Lower leg skin (tissue), 4 donors: Measurements from ENCODE around the gene FAM217A. TPM values are rescaled to one million over a fixed set of nuclear protein-coding genes. Genes with fewer than 3 reads are reported as not detected.
"Not testable (repeated sequence)": the region's sequence is repeated elsewhere in the genome, so short reads cannot be mapped to it uniquely, and the experiment has no call there.

Experiments
- DNase-seq, 2 donors: peaks; one replicate each; pipeline ENCODE4 v3.0.0-alpha.2; 2019; ENCODE audit warnings: low spot score in 2 of 2
- H3K4me3 ChIP-seq: fragments of 200-600 bp; sonication (generic); 2 replicates; pipeline ENCODE4 v1.5.1; 2017; ENCODE audit warnings: mild to moderate bottlenecking, low read depth; ENCODE audit not compliant: poor library complexity, severe bottlenecking
- CTCF ChIP-seq, 3 donors: fragments of 450-650 bp; IDR thresholded peaks; one replicate each; pipeline ENCODE4 v1.5.1; 2016; ENCODE audit warnings: antibody characterized with exemption in 3 of 3, mild to moderate bottlenecking in 3 of 3, moderate library complexity in 2 of 3
- POLR2A ChIP-seq, 2 donors: fragments of 450-650 bp; IDR thresholded peaks; one replicate each; pipeline ENCODE4 v1.6.1; 2016 to 2017; ENCODE audit warnings: antibody characterized with exemption in 2 of 2, mild to moderate bottlenecking in 1 of 2, moderate library complexity in 1 of 2
- WGBS, 2 donors: methylation state at CpG; one replicate each; pipeline ENCODE4 v1.1.5; 2018; 5-methylcytosine and 5-hydroxymethylcytosine counted together
- intact Hi-C: fragments of 100-400 bp; cut with DNase I; formaldehyde crosslinking; loops from one replicate; pipeline ENCODE4 v1.15.0; 2023; ENCODE audit warnings: low total_unique reads
- total RNA-seq, 4 donors: library from RNA; depleted of rRNA; stranded (reverse); fragments of >200 nt; gene quantifications; one replicate each; pipeline ENCODE4 v1.1.0, GENCODE V29; 2016

Gene FAM217A
- total RNA-seq, 4 donors from 2014 or later, result not detected

DNA sequence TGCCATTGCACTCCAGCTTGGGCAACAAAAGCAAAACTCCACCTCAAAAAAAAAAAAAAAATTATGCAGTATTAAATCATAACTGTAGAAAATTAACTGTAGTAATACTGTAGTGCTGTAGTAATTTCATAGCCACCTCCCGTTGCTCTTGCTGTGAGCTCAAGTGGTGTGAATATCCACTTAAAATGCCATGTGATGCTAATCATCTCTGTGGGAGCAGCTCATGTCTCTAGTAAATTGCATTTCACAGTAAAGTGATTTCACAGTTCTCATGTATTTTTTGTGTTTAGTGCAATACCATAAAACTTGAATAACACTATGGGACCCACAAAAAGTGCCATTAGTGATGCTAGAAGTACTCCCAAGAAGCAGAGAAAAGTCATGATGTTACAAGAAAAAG is 14.4 kb upstream of the FAM217A start:
- intact Hi-C loops, result no loop called here
- TF ChIP-seq CTCF (IDR thresholded peaks at IDR 0.05) (no peak), POLR2A (IDR thresholded peaks at IDR 0.05) (no peak)
- WGBS, 2 donors, result 72 to 74% methylated on average over 1 of the region's 1 CpG
- H3K4me3 ChIP-seq, result no peak overlapping the region
- no peak for DNase-seq

DNA sequence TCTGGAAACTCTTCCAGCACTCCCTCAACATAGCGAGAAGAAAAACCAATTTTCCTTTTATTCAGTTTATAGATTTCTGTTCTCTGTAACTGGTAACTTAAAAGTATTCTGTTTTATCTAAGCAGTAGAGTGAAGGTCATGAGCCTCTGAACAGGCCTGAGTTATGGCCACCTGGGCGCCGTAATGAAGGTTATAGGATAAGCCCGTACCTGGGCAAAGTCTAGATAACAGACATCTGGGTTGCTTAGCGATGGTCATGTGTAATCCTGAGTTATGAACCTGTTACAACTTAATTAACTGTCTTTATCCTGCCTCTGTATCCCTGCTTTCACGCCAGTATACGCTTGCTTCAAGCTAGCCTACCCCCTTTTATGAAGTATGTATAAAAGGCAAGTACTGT is 13.0 kb upstream of the FAM217A start:
- intact Hi-C loops, result no loop called here
- WGBS, 2 donors, result 89% methylated on average over 7 of the region's 7 CpGs
- TF ChIP-seq POLR2A (IDR thresholded peaks at IDR 0.05) (no peak), CTCF (IDR thresholded peaks at IDR 0.05) (no peak)
- no peak for DNase-seq
- H3K4me3 ChIP-seq, result no peak overlapping the region

- intact Hi-C loops, H3K4me3 ChIP-seq, DNase-seq: not testable (repeated sequence)
- WGBS, 2 donors, result 94% methylated on average over 17 to 26 of the region's 26 CpGs
Measured at GRCh38 chr6:4090043-4090442, 11.1 kb upstream of the FAM217A start.

DNA sequence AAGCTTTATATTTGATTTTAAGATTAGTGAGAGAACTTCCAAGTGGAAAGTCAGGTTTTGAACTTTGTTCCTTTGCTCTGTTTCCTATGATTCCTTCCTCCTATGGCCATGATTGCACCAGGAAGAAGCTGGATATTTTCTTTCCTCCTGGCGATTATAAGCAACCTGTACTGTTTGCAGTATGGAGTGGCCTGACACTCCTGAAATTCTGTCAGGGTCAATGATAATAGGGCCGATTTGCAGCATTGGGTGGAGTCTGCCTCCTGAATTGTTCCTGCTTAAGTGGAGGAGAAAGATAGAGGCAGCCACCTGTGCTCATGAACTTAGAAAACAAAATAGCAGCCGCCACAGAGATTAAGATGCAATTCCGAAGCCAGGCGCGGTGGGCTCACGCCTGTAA is 9.8 kb upstream of the FAM217A start:
- DNase-seq, result no peak
- no peak for TF ChIP-seq CTCF (IDR thresholded peaks at IDR 0.05)
- TF ChIP-seq POLR2A (IDR thresholded peaks at IDR 0.05), result no peak
- no peak overlapping the region for H3K4me3 ChIP-seq
- intact Hi-C loops, result no loop called here
- 87 to 93% methylated on average over 7 of the region's 7 CpGs for WGBS, 2 donors

DNA sequence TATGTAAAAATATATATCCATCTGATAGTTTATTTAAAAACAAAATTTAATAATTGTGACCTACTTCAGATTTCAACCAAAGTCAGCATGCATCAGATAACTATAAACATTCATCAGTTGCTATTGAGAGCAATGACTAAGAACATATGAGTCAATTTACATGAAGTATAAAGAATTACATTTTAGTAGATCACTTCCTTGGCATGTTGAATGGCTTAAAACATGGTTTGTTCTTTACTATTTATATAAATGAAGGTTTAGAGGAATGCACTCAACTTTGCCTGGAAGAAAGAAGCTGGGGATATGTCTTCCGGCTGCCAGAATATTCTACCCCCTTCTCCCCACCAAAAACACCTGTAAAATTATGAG is 6.4 kb upstream of the FAM217A start:
- 81 to 86% methylated on average over 1 of the region's 1 CpG for WGBS, 2 donors
- intact Hi-C loops, result no loop called here
- no peak for TF ChIP-seq POLR2A (IDR thresholded peaks at IDR 0.05)
- no peak for TF ChIP-seq CTCF (IDR thresholded peaks at IDR 0.05)
- H3K4me3 ChIP-seq, result no peak overlapping the region
- no peak for DNase-seq

- no peak overlapping the region for H3K4me3 ChIP-seq
- intact Hi-C loops, result no loop called here
- no peak for DNase-seq
- 55 to 60% methylated on average over 9 of the region's 9 CpGs for WGBS, 2 donors
- TF ChIP-seq POLR2A (IDR thresholded peaks at IDR 0.05) (no peak), CTCF (IDR thresholded peaks at IDR 0.05) (no peak)
Measured at GRCh38 chr6:4084444-4085331, 5.8 kb upstream of the FAM217A start.
